ENCODE results near the gene COL5A1. TPM values are rescaled to one million over a fixed set of nuclear protein-coding genes. Genes with fewer than 3 reads are reported as not detected.

The COL5A1 gene
- total and polyA plus RNA-seq, 2 donors from 2014 or later: 2.4 to 23.8 TPM

DNA sequence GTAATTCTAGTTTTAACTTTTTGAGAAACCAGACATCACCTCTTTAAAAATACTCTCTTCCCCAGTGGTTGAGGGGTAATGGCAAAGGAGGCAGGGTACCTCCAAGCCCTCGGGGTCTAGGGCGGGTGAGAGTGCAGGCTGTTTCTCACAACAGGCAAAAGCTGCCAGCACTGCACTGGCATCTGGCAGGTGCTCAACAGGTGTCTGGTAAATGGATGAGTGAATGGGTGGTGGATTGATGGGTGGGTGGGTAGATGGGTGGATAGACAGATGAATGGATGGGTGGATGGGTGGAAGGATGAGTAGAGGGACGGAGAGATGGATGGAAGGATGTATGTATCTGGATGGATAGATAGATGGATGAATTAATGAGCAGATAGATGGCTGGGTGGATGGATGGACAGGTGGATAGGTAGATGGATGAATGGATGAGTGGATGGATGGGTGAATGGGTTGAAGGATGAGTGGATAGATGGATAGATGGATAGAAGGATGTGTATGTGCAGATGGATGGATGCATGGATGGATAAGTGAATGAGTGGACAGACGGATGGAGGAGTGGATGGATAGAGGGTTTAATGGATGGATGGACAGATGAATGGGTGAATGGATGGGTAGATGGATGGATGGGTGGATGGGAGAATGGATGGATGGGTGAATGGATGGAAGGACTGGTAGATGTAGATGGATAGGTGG, 84.6 kb downstream of the COL5A1 start:
- Histone ChIP-seq H3K27ac (ENCODE audit: low read depth in 2 of 2, low read length in 2 of 2) (no peak overlapping the region), H3K9me3 (ENCODE audit: control insufficient read depth in 2 of 3, insufficient read depth in 1 of 3, low read length in 3 of 3) (no peaks in the 10 kb centered on the region), H3K4me1 (ENCODE audit: control insufficient read depth in 2 of 3, insufficient read depth in 2 of 3, low read depth in 1 of 3, low read length in 3 of 3) (no peaks in the 10 kb centered on the region), H3K27me3 (ENCODE audit: control insufficient read depth, insufficient read depth, low read length) (no peaks in the 10 kb centered on the region), H3K36me3 (ENCODE audit: control insufficient read depth in 2 of 3, insufficient read depth in 3 of 3, low read length in 3 of 3) (no peaks in the 10 kb centered on the region), H3K9ac (ENCODE audit: low read length in 3 of 3) (no peak overlapping the region), H3K4me3 (ENCODE audit: low read length in 3 of 3) (no peak overlapping the region)
- DNase-seq: peak in 1 of 5 donors; percentile 19
- TF ChIP-seq, protein P1, sequence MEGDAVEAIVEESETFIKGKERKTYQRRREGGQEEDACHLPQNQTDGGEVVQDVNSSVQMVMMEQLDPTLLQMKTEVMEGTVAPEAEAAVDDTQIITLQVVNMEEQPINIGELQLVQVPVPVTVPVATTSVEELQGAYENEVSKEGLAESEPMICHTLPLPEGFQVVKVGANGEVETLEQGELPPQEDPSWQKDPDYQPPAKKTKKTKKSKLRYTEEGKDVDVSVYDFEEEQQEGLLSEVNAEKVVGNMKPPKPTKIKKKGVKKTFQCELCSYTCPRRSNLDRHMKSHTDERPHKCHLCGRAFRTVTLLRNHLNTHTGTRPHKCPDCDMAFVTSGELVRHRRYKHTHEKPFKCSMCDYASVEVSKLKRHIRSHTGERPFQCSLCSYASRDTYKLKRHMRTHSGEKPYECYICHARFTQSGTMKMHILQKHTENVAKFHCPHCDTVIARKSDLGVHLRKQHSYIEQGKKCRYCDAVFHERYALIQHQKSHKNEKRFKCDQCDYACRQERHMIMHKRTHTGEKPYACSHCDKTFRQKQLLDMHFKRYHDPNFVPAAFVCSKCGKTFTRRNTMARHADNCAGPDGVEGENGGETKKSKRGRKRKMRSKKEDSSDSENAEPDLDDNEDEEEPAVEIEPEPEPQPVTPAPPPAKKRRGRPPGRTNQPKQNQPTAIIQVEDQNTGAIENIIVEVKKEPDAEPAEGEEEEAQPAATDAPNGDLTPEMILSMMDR (IDR thresholded peaks at IDR 0.05; ENCODE audit: borderline replicate concordance, extremely low read depth, insufficient read depth): no peak
- no peak for FAIRE-seq
- intact Hi-C loops (cut with DNase I): no loop called here

DNA sequence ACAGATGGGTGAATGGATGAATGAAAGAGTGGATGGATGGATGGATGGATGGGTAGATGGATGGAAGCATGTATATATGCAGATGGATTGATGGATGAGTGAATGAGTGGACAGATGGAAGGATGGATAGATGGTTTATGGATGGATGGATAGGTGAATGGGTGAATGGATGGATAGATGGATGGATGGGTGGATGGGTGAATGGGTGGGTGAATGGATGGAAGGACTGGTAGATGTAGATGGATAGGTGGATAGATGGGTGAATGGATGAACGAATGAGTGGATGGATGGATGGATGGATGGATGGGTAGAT, 85.1 kb downstream of the COL5A1 start:
- Histone ChIP-seq H3K27ac (ENCODE audit: low read depth in 2 of 2, low read length in 2 of 2) (no peak overlapping the region), H3K36me3 (ENCODE audit: control insufficient read depth in 2 of 3, insufficient read depth in 3 of 3, low read length in 3 of 3) (no peaks in the 10 kb centered on the region), H3K9ac (ENCODE audit: low read length in 3 of 3) (no peak overlapping the region), H3K9me3 (ENCODE audit: control insufficient read depth in 2 of 3, insufficient read depth in 1 of 3, low read length in 3 of 3) (no peaks in the 10 kb centered on the region), H3K4me3 (ENCODE audit: low read length in 3 of 3) (no peak overlapping the region), H3K27me3 (ENCODE audit: control insufficient read depth, insufficient read depth, low read length) (no peaks in the 10 kb centered on the region), H3K4me1 (ENCODE audit: control insufficient read depth in 2 of 3, insufficient read depth in 2 of 3, low read depth in 1 of 3, low read length in 3 of 3) (no peaks in the 10 kb centered on the region)
- intact Hi-C loops (cut with DNase I): no loop called here
- TF ChIP-seq, protein P1 (IDR thresholded peaks at IDR 0.05; ENCODE audit: borderline replicate concordance, extremely low read depth, insufficient read depth): no peak
- FAIRE-seq: no peak
- DNase-seq: no peak

DNA sequence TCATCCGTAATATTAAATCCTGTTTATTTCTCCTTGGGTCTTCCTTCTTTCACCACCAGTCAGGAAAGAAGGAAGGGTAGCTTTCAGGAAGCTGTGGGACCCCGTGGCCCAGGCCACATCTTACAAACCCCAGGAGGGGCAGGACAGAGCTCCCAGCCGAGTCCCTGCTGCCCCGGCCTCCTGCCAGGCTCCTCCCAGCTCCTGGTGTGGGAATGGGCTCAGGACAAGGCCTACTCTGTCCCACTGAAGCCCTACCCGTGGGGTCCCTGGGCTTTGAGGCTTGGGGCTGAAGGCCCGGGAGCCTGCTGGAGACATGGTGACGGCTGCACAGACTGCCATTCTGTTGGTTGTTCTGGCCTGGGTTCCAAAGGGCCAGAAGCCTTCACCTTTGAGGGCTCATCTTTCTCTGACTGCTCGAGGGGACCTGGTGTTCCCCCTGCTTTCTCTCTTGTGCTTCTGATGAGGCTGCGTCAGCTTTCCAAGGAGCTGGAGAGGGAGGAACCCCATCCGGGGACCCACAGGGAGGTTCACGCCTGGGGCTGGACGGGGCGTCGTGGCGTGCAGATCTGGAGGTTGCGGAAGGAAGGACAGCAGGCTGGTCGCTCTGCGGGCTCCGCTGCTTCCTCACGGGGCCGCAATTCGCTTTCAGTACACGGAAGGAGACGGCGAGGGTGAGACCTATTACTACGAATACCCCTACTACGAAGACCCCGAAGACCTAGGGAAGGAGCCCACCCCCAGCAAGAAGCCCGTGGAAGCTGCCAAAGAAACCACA, 86.6 kb downstream of the COL5A1 start:
- Histone ChIP-seq H3K4me3 (ENCODE audit: low read length in 3 of 3) (no peak overlapping the region), H3K36me3 (ENCODE audit: control insufficient read depth in 2 of 3, insufficient read depth in 3 of 3, low read length in 3 of 3) (no peaks in the 10 kb centered on the region), H3K27ac (ENCODE audit: low read depth in 2 of 2, low read length in 2 of 2) (no peak overlapping the region), H3K9ac (ENCODE audit: low read length in 3 of 3) (no peak overlapping the region), H3K4me1 (ENCODE audit: control insufficient read depth in 2 of 3, insufficient read depth in 2 of 3, low read depth in 1 of 3, low read length in 3 of 3) (no peaks in the 10 kb centered on the region), H3K27me3 (ENCODE audit: control insufficient read depth, insufficient read depth, low read length) (no peaks in the 10 kb centered on the region), H3K9me3 (ENCODE audit: control insufficient read depth in 2 of 3, insufficient read depth in 1 of 3, low read length in 3 of 3) (no peaks in the 10 kb centered on the region)
- intact Hi-C loops (cut with DNase I): no loop called here
- FAIRE-seq (no peak), DNase-seq (peak in 1 of 5 donors; percentile 53)
- TF ChIP-seq, protein P1 (IDR thresholded peaks at IDR 0.05; ENCODE audit: borderline replicate concordance, extremely low read depth, insufficient read depth): no peak
